ENCODE data around the gene KRTAP10-3.
"Not testable (repeated sequence)": the region's sequence is repeated elsewhere in the genome, so short reads cannot be mapped to it uniquely, and the experiment has no call there.

Gene KRTAP10-3

GRCh38 chr21:44552681-44553080, 5.9 kb downstream of the KRTAP10-3 start:
- DNase-seq (ENCODE audit: low read depth) = no peak
- no peak overlapping the region for H3K4me3 ChIP-seq (ENCODE audit: low read depth, low read length)

GRCh38 chr21:44552136-44552535, 6.5 kb downstream of the KRTAP10-3 start:
- TF ChIP-seq MAX (IDR thresholded peaks at IDR 0.05; ENCODE audit: low read depth, low read length) (no peak), POLR2A (IDR thresholded peaks at IDR 0.05; ENCODE audit: extremely low read depth, insufficient read length) (no peak), CTCF (IDR thresholded peaks at IDR 0.05; ENCODE audit: low read depth, low read length) (no peak), MYC (IDR thresholded peaks at IDR 0.05; ENCODE audit: low read depth, low read length) (no peak)
- no peak for DNase-seq (ENCODE audit: low read depth)
- no peak overlapping the region for H3K4me3 ChIP-seq (ENCODE audit: low read depth, low read length)

More at GRCh38 chr21:44552681-44553080, 5.9 kb downstream of the KRTAP10-3 start:
- TF ChIP-seq POLR2A (IDR thresholded peaks at IDR 0.05; ENCODE audit: extremely low read depth, insufficient read length) (no peak), CTCF (IDR thresholded peaks at IDR 0.05; ENCODE audit: low read depth, low read length) (no peak), MAX (IDR thresholded peaks at IDR 0.05; ENCODE audit: low read depth, low read length) (no peak), MYC (IDR thresholded peaks at IDR 0.05; ENCODE audit: low read depth, low read length) (no peak)

- TF ChIP-seq MAX (IDR thresholded peaks at IDR 0.05; ENCODE audit: low read depth, low read length) (no peak), CTCF (IDR thresholded peaks at IDR 0.05; ENCODE audit: low read depth, low read length) (no peak), MYC (IDR thresholded peaks at IDR 0.05; ENCODE audit: low read depth, low read length) (no peak)
- DNase-seq (ENCODE audit: low read depth) = no peak
- H3K4me3 ChIP-seq (ENCODE audit: low read depth, low read length) = no peak within 1 kb of the TSS
These were observed 7.1 kb downstream of the KRTAP10-3 start, which contains the start of gene KRTAP10-2 for GRCh38 chr21:44551340-44551961. Gene KRTAP10-2 (minus strand): TSS chr21:44551505. CDS start chr21:44551458, 47 bp downstream.

GRCh38 chr21:44550807-44551206, 7.8 kb downstream of the KRTAP10-3 start:
- DNase-seq (ENCODE audit: low read depth) = no peak
- no peak for TF ChIP-seq POLR2A (IDR thresholded peaks at IDR 0.05; ENCODE audit: extremely low read depth, insufficient read length)
- no peak for TF ChIP-seq CTCF (IDR thresholded peaks at IDR 0.05; ENCODE audit: low read depth, low read length)
- no peak for TF ChIP-seq MYC (IDR thresholded peaks at IDR 0.05; ENCODE audit: low read depth, low read length)
- TF ChIP-seq MAX (IDR thresholded peaks at IDR 0.05; ENCODE audit: low read depth, low read length) = no peak
- H3K4me3 ChIP-seq (ENCODE audit: low read depth, low read length) = no peak overlapping the region

- H3K4me3 ChIP-seq (ENCODE audit: low read depth, low read length); DNase-seq (ENCODE audit: low read depth): not testable (repeated sequence)
These were observed 8.3 kb downstream of the KRTAP10-3 start for GRCh38 chr21:44550285-44550684.

- DNase-seq (ENCODE audit: low read depth) = no peak
- H3K4me3 ChIP-seq (ENCODE audit: low read depth, low read length) = no peak overlapping the region
- TF ChIP-seq CTCF (IDR thresholded peaks at IDR 0.05; ENCODE audit: low read depth, low read length) (no peak), MAX (IDR thresholded peaks at IDR 0.05; ENCODE audit: low read depth, low read length) (no peak), POLR2A (IDR thresholded peaks at IDR 0.05; ENCODE audit: extremely low read depth, insufficient read length) (no peak), MYC (IDR thresholded peaks at IDR 0.05; ENCODE audit: low read depth, low read length) (no peak)
These were observed 8.9 kb downstream of the KRTAP10-3 start for GRCh38 chr21:44549525-44550211.

Measured in NB4 (cell line).